Caco-2 (cell line): Measurements from ENCODE around the gene EXD3. TPM values are rescaled to one million over a fixed set of nuclear protein-coding genes. Genes with fewer than 3 reads are reported as not detected.

Experiments used
- BruUV-seq: library from RNA; stranded (reverse); fragments of 400-500 nt; replicated peaks from 2 replicates; lab custom pipeline; 2021; lab: Mats Ljungman, UMichigan
- CTCF ChIA-PET: fragments of 300-600 bp; sonication (Branson Sonifier 250); formaldehyde crosslinking; loops from one replicate; lab custom pipeline; 2022; ENCODE audit warnings: antibody characterized with exemption; lab: Charles Lee
- POLR2A ChIA-PET: fragments of 300-600 bp; sonication (Branson Sonifier 250); formaldehyde crosslinking; loops from one replicate; lab custom pipeline; 2022; ENCODE audit warnings: antibody characterized with exemption; lab: Charles Lee
- DNase-seq, 2 experiments: peaks; one replicate each; pipeline versions ENCODE4 v3.0.0 to v3.0.0-alpha.2; 2020 to 2022
- H3K27me3 ChIP-seq: replicated peaks from 2 replicates; pipeline ENCODE4 v1.6.0; 2011; ENCODE audit warnings: low read length; ENCODE audit not compliant: control insufficient read depth, insufficient read depth
- H3K36me3 ChIP-seq: 2 replicates; pipeline ENCODE4 v1.5.1; 2011; ENCODE audit warnings: low read length; ENCODE audit not compliant: control insufficient read depth, insufficient read depth
- H3K4me1 ChIP-seq: fragments of 250-450 bp; sonication (Bioruptor Pico); 2 replicates; pipeline ENCODE4 v1.5.1; 2020; ENCODE audit warnings: mild to moderate bottlenecking
- H3K4me3 ChIP-seq: 2 replicates; pipeline ENCODE4 v1.5.1; 2011; ENCODE audit warnings: low read depth, mild to moderate bottlenecking, control low read depth, low read length
- H3K9me3 ChIP-seq: fragments of 250-450 bp; sonication (Bioruptor Pico); 2 replicates; pipeline ENCODE4 v1.5.1; 2020; ENCODE audit warnings: mild to moderate bottlenecking, moderate library complexity
- H3K27ac Mint-ChIP-seq: one replicate; pipeline ENCODE4 v1.8.0; 2022; ENCODE audit warnings: mixed read lengths; ENCODE audit not compliant: unreplicated experiment
- H3K27me3 Mint-ChIP-seq: one replicate; pipeline ENCODE4 v1.8.0; 2022; ENCODE audit warnings: mixed read lengths; ENCODE audit not compliant: insufficient read depth, unreplicated experiment
- H3K36me3 Mint-ChIP-seq: one replicate; pipeline ENCODE4 v1.8.0; 2022; ENCODE audit warnings: mild to moderate bottlenecking, mixed read lengths; ENCODE audit not compliant: insufficient read depth, unreplicated experiment
- H3K4me1 Mint-ChIP-seq: one replicate; pipeline ENCODE4 v1.8.0; 2022; ENCODE audit warnings: low read depth, mixed read lengths; ENCODE audit not compliant: unreplicated experiment
- H3K4me3 Mint-ChIP-seq: one replicate; pipeline ENCODE4 v1.8.0; 2022; ENCODE audit warnings: mild to moderate bottlenecking, moderate library complexity, mixed read lengths; ENCODE audit not compliant: unreplicated experiment
- H3K9me3 Mint-ChIP-seq: one replicate; pipeline ENCODE4 v1.8.0; 2022; ENCODE audit warnings: mixed read lengths; ENCODE audit not compliant: unreplicated experiment
- intact Hi-C: fragments of 100-400 bp; cut with micrococcal nuclease; formaldehyde crosslinking; loops from one replicate; pipeline ENCODE4 v1.10.0; 2022; ENCODE audit not compliant: unreplicated experiment
- total RNA-seq: library from RNA; stranded (reverse); gene quantifications from 2 replicates; pipeline ENCODE4 v1.2.3, GENCODE V29; 2022
- TF ChIP-seq, protein P1 (sequence below), 2 experiments: fragments of 200-600 bp in 1 of 2; IDR thresholded peaks; 1 replicate in 1 of 2; 2 replicates in 1 of 2; pipeline versions ENCODE4 v1.5.1 to v1.8.0; 2011 to 2022; ENCODE audit warnings: antibody characterized with exemption in 1 of 2, control low read depth in 1 of 2, inconsistent platforms in 1 of 2, low read depth in 1 of 2, low read length in 1 of 2, mild to moderate bottlenecking in 1 of 2, moderate library complexity in 1 of 2; ENCODE audit not compliant: insufficient read depth in 1 of 2, severe bottlenecking in 1 of 2, unreplicated experiment in 1 of 2

Gene EXD3
- total RNA-seq, 1 experiment from 2014 or later = 10.9 TPM

GRCh38 chr9:137459152-137459600 is 36.2 kb upstream of the EXD3 start, which contains the start of gene NSMF:
Gene NSMF, minus strand, starts transcription at chr9:137459334. Its CDS starts 232 bp downstream, at chr9:137459102.
- Mint-ChIP-seq H3K9me3 (no peaks in the 10 kb centered on the region), H3K36me3 (peaks cover 26% of the 10 kb centered on the region), H3K27ac (no peak within 1 kb of the TSS), H3K4me1 (no peaks in the 10 kb centered on the region), H3K27me3 (no peaks in the 10 kb centered on the region), H3K4me3 (peak within 1 kb of the TSS; percentile 45)
- Histone ChIP-seq H3K9me3 (no peaks in the 10 kb centered on the region), H3K4me1 (peaks cover 12% of the 10 kb centered on the region), H3K27me3 (no peaks in the 10 kb centered on the region), H3K4me3 (peak within 1 kb of the TSS; percentile 89), H3K36me3 (peaks cover 5% of the 10 kb centered on the region)
- peak; percentile 91 to 97 for DNase-seq
- CTCF ChIA-PET = interaction anchor here (0.6 to 1.0 kb wide), 5 partner anchors 15 to 222 kb away, joined by 3 read pairs; partner anchors contain the start of gene NRARP
- intact Hi-C loops = no loop called here
- POLR2A ChIA-PET = interaction anchor here (0.5 to 1.0 kb wide), 9 partner anchors 10 to 157 kb away, joined by 3 to 13 read pairs (median 5); partner anchors contain the start of genes ARRDC1, ENTPD8, EXD3 and NOXA1
- TF ChIP-seq, protein P1, sequence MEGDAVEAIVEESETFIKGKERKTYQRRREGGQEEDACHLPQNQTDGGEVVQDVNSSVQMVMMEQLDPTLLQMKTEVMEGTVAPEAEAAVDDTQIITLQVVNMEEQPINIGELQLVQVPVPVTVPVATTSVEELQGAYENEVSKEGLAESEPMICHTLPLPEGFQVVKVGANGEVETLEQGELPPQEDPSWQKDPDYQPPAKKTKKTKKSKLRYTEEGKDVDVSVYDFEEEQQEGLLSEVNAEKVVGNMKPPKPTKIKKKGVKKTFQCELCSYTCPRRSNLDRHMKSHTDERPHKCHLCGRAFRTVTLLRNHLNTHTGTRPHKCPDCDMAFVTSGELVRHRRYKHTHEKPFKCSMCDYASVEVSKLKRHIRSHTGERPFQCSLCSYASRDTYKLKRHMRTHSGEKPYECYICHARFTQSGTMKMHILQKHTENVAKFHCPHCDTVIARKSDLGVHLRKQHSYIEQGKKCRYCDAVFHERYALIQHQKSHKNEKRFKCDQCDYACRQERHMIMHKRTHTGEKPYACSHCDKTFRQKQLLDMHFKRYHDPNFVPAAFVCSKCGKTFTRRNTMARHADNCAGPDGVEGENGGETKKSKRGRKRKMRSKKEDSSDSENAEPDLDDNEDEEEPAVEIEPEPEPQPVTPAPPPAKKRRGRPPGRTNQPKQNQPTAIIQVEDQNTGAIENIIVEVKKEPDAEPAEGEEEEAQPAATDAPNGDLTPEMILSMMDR (IDR thresholded peaks at IDR 0.05; ENCODE audit: insufficient read depth in 1 of 2, low read depth in 1 of 2, low read length in 1 of 2, severe bottlenecking in 1 of 2, unreplicated experiment in 1 of 2) = no peak
- no TSS peak for BruUV-seq

DNA sequence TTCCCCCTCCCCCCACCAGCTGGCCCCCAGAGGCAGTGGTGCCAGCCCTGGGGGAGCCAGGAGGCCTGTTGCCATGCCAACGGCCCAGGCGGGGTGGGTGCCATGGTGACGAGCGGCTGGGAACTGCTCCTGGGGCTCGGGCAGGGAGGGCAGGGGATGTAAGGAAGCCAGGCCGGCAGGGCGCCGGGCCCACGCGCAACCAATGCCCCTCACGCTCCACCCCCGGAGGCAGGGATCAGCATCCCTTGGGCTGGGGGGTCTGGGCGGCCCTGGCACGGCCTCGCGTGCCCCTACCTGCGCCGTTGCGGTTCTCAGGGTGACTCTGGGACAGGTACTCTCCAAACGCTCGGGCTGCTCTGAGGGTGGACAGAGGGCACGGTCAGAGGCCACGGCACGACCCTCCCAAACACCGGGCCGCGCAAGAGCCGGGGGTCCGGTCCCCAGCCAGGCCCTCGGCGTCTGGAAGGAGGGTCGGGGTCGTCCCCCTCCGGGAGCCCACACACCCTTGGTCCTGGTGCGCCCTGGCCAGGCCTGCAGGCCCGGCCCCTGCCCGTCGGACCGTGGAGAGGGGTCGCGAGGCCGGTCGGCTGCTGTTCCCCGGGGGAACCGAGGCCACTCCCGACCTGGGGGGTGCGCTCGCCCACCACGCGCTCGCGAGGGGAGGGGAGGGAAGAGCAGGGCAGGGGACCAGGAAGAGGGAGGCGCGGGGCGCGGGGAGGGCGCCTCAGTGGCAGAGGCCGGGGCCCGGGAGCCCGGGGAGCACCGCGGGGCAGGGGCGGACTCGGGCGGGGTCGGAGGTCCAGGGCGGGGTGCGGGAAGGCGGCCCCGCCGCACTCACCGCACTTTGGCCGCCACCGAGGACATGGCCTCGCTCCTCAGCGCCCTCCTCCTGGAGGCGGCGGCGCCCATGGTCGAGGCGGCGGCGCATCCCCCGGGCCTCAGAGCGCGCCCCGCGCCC is 35.5 kb upstream of the EXD3 start:
- Mint-ChIP-seq H3K27ac (no peak overlapping the region), H3K4me3 (peak overlapping the region; percentile 45), H3K4me1 (no peaks in the 10 kb centered on the region), H3K36me3 (peaks cover 33% of the 10 kb centered on the region), H3K9me3 (no peaks in the 10 kb centered on the region), H3K27me3 (no peaks in the 10 kb centered on the region)
- DNase-seq = no peak
- peaks cover 5% of the 10 kb centered on the region for H3K36me3 ChIP-seq
- BruUV-seq = no TSS peak
- H3K4me3 ChIP-seq = peak overlapping the region; percentile 89
- no peaks in the 10 kb centered on the region for H3K27me3 ChIP-seq
- TF ChIP-seq, protein P1 (IDR thresholded peaks at IDR 0.05; ENCODE audit: insufficient read depth in 1 of 2, low read depth in 1 of 2, low read length in 1 of 2, severe bottlenecking in 1 of 2, unreplicated experiment in 1 of 2) = no peak
- POLR2A ChIA-PET = interaction anchor here (1.0 kb wide), 4 partner anchors 11 to 157 kb away, joined by 3 to 13 read pairs (median 8); partner anchors contain the start of genes ENTPD8, EXD3, NOXA1 and NRARP
- intact Hi-C loops = no loop called here
- H3K4me1 ChIP-seq = peaks cover 12% of the 10 kb centered on the region
- CTCF ChIA-PET = interaction anchor here (0.9 to 1.0 kb wide), 4 partner anchors 14 to 222 kb away, joined by 3 read pairs; no protein-coding TSS in a partner anchor
- no peaks in the 10 kb centered on the region for H3K9me3 ChIP-seq
